Mesenchymal stem cell (in vitro differentiated cells and primary cell): ENCODE data around the gene WSCD2.
A peak's percentile ranks its signal among the peaks of the same experiment; 100 is the strongest.

Experiments
- DNase-seq: peaks from one replicate; pipeline ENCODE4 v3.0.0-alpha.2; 2013
- H2AFZ ChIP-seq: one replicate; pipeline ENCODE4 v1.6.1; 2013; ENCODE audit warnings: low read depth, mild to moderate bottlenecking, control low read depth, inconsistent platforms, low read length, moderate library complexity
- H2AK5ac ChIP-seq: 2 replicates; pipeline ENCODE4 v1.6.1; 2013; ENCODE audit warnings: low read length, moderate library complexity, mild to moderate bottlenecking, inconsistent platforms; ENCODE audit not compliant: severe bottlenecking
- H2BK120ac ChIP-seq: one replicate; pipeline ENCODE4 v1.6.1; 2013; ENCODE audit warnings: low read depth, mild to moderate bottlenecking, inconsistent platforms, low read length, moderate library complexity
- H2BK12ac ChIP-seq, 2 experiments: one replicate each; pipeline ENCODE4 v1.6.1; 2013; ENCODE audit warnings: inconsistent platforms in 2 of 2, low read length in 2 of 2, mild to moderate bottlenecking in 2 of 2, moderate library complexity in 2 of 2, control low read depth in 1 of 2
- H2BK15ac ChIP-seq: one replicate; pipeline ENCODE4 v1.6.1; 2013; ENCODE audit warnings: mild to moderate bottlenecking, low read depth, inconsistent platforms; ENCODE audit not compliant: poor library complexity, severe bottlenecking
- H2BK5ac ChIP-seq: 2 replicates; pipeline ENCODE4 v1.6.1; 2013; ENCODE audit warnings: low read depth, mild to moderate bottlenecking, low read length, control low read depth, inconsistent platforms; ENCODE audit not compliant: poor library complexity, severe bottlenecking
- H3K14ac ChIP-seq, 2 experiments: one replicate each; pipeline ENCODE4 v1.6.1; 2013; ENCODE audit warnings: inconsistent platforms in 2 of 2, low read length in 2 of 2, control low read depth in 1 of 2, mild to moderate bottlenecking in 1 of 2, moderate library complexity in 1 of 2
- H3K18ac ChIP-seq, 2 experiments: one replicate each; pipeline ENCODE4 v1.6.1; 2013; ENCODE audit warnings: inconsistent platforms in 2 of 2, low read length in 2 of 2, control low read depth in 1 of 2, low read depth in 1 of 2, mild to moderate bottlenecking in 1 of 2
- H3K23ac ChIP-seq, 2 experiments: one replicate each; pipeline ENCODE4 v1.6.1; 2013; ENCODE audit warnings: inconsistent platforms in 2 of 2, low read length in 2 of 2, mild to moderate bottlenecking in 2 of 2, moderate library complexity in 2 of 2, control low read depth in 1 of 2
- H3K27ac ChIP-seq: 2 replicates; pipeline ENCODE4 v1.5.1; 2013; ENCODE audit warnings: mild to moderate bottlenecking, moderate library complexity, low read length, control low read depth, inconsistent platforms; ENCODE audit not compliant: poor library complexity, severe bottlenecking
- H3K27me3 ChIP-seq, 2 experiments: 2 replicates each; pipeline versions ENCODE4 v1.6.1 to v1.7.0; 2013; ENCODE audit warnings: low read length in 2 of 2, mild to moderate bottlenecking in 2 of 2, moderate library complexity in 2 of 2, control low read depth in 1 of 2, inconsistent platforms in 1 of 2; ENCODE audit not compliant: control insufficient read depth in 1 of 2, insufficient read depth in 1 of 2
- H3K36me3 ChIP-seq, 2 experiments: 2 replicates each; pipeline versions ENCODE4 v1.6.1 to v1.7.0; 2013; ENCODE audit warnings: low read length in 2 of 2, control low read depth in 1 of 2, inconsistent platforms in 1 of 2, low read depth in 1 of 2, mild to moderate bottlenecking in 1 of 2; ENCODE audit not compliant: insufficient read depth in 2 of 2, control insufficient read depth in 1 of 2
- H3K4ac ChIP-seq, 2 experiments: one replicate each; pipeline ENCODE4 v1.6.1; 2013; ENCODE audit warnings: inconsistent platforms in 2 of 2, low read length in 2 of 2, mild to moderate bottlenecking in 2 of 2, moderate library complexity in 2 of 2, control low read depth in 1 of 2, low read depth in 1 of 2
- H3K4me1 ChIP-seq: 2 replicates; pipeline ENCODE4 v1.6.1; 2013; ENCODE audit warnings: low read depth, low read length, control low read depth; ENCODE audit not compliant: control insufficient read depth, insufficient read depth
- H3K4me2 ChIP-seq: 2 replicates; pipeline ENCODE4 v1.6.1; 2013; ENCODE audit warnings: low read length, mild to moderate bottlenecking, inconsistent platforms; ENCODE audit not compliant: poor library complexity, severe bottlenecking
- H3K4me3 ChIP-seq, 2 experiments: 2 replicates each; pipeline versions ENCODE4 v1.5.1 to v1.7.0; 2013; ENCODE audit warnings: low read length in 2 of 2, mild to moderate bottlenecking in 2 of 2, control low read depth in 1 of 2, low read depth in 1 of 2; ENCODE audit not compliant: insufficient read depth in 1 of 2
- H3K79me1 ChIP-seq: replicated peaks from 2 replicates; pipeline ENCODE4 v1.6.1; 2013; ENCODE audit warnings: mild to moderate bottlenecking, control low read depth, low read length, inconsistent platforms; ENCODE audit not compliant: poor library complexity, severe bottlenecking
- H3K9ac ChIP-seq: 2 replicates; pipeline ENCODE4 v1.7.0; 2013; ENCODE audit warnings: mild to moderate bottlenecking, low read length, moderate library complexity
- H3K9me3 ChIP-seq: 2 replicates; pipeline ENCODE4 v1.7.0; 2013; ENCODE audit warnings: mild to moderate bottlenecking, low read length; ENCODE audit not compliant: control insufficient read depth
- H4K8ac ChIP-seq: one replicate; pipeline ENCODE4 v1.6.1; 2013; ENCODE audit warnings: inconsistent platforms, mild to moderate bottlenecking, low read length, moderate library complexity
- H4K91ac ChIP-seq: one replicate; pipeline ENCODE4 v1.6.1; 2013; ENCODE audit warnings: mild to moderate bottlenecking, low read length, inconsistent platforms
- WGBS: methylation state at CpG from one replicate; pipeline ENCODE4 v1.1.7; 2013; ENCODE audit warnings: mixed read lengths; 5-methylcytosine and 5-hydroxymethylcytosine counted together

The WSCD2 gene

GRCh38 chr12:108152170-108152538 lies 23.1 kb downstream of the WSCD2 start:
- Histone ChIP-seq H3K27me3 (peaks cover 0 to 13% of the 10 kb centered on the region in 2 experiments), H2BK12ac (no peak overlapping the region), H2BK15ac (no peak overlapping the region), H3K4me3 (no peak overlapping the region), H2BK120ac (no peak overlapping the region), H3K14ac (no peak overlapping the region), H3K27ac (no peak overlapping the region), H3K79me1 (no peaks in the 10 kb centered on the region), H3K4me2 (no peak overlapping the region), H2AK5ac (no peak overlapping the region), H4K91ac (no peak overlapping the region), H4K8ac (no peak overlapping the region), H3K36me3 (no peaks in the 10 kb centered on the region), H3K9ac (no peak overlapping the region), H3K9me3 (no peaks in the 10 kb centered on the region), H2AFZ (no peak overlapping the region), H2BK5ac (no peak overlapping the region), H3K18ac (no peak overlapping the region), H3K23ac (no peak overlapping the region), H3K4me1 (no peaks in the 10 kb centered on the region), H3K4ac (no peak overlapping the region)
- no peak for DNase-seq
- 66% methylated on average over 4 of the region's 4 CpGs for WGBS

DNA sequence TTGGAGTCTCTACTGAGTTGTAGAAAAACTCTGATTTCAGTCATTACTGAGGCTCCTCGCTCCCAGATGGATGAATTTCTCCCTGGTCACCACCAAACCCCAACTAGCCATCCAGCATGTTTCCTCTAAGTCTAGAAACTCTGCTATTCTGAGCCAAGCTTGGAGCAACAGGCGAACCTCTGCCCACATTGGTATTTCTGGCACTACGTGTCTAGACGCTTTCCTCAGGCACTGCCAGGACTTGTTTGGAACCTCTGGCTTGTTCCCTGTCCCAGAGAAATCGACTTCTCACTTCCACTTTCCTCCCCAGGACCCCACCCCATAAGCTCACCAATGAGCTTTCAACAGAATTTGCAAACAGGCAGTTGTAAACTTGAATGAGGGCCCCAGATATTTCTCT lies 27.6 kb downstream of the WSCD2 start:
- Histone ChIP-seq H2AK5ac (no peak overlapping the region), H3K23ac (no peak overlapping the region), H2AFZ (no peak overlapping the region), H3K4me2 (no peak overlapping the region), H3K4ac (no peak overlapping the region), H2BK12ac (no peak overlapping the region), H2BK120ac (no peak overlapping the region), H3K27me3 (peaks cover 0 to 17% of the 10 kb centered on the region in 2 experiments), H3K14ac (no peak overlapping the region), H3K4me3 (no peak overlapping the region), H2BK15ac (no peak overlapping the region), H2BK5ac (no peak overlapping the region), H3K27ac (no peak overlapping the region), H3K79me1 (no peaks in the 10 kb centered on the region), H3K4me1 (no peaks in the 10 kb centered on the region), H3K36me3 (no peaks in the 10 kb centered on the region), H4K8ac (no peak overlapping the region), H3K18ac (no peak overlapping the region), H4K91ac (no peak overlapping the region), H3K9me3 (no peaks in the 10 kb centered on the region), H3K9ac (no peak overlapping the region)
- no peak for DNase-seq
- 57% methylated on average over 5 of the region's 5 CpGs for WGBS

DNA sequence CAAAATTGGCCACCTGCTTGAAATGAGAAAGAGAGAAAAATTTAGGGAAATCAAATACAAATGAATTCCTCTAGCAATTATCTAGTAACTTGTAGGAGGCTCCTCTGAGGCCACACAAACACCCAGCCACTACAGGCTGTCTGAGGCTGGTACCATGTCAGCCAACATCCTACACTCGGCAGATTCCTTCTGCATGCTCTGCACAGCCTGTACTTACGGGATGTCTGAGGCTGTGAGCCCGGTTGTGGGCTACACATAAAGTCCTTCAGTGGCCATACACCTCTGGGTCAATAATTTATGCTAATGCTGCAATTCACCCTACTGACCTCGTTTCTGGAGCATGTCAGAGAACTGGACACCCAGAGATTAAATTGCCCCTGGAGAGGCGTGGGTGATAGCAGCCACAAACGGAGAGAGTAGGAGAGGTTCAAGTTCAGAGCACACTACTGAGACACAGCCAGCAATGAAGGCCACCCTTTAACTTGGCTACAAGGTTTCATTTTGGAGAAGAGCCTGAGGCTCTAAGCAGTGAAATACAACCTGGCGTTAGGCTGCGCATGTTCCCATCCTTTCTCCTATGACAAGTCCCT lies 28.9 kb downstream of the WSCD2 start:
- no peak overlapping the region for H3K23ac ChIP-seq
- no peak overlapping the region for H3K27ac ChIP-seq
- no peak overlapping the region for H2BK5ac ChIP-seq
- H3K4ac ChIP-seq: no peak overlapping the region
- no peaks in the 10 kb centered on the region for H3K36me3 ChIP-seq
- no peak overlapping the region for H2AFZ ChIP-seq
- H3K18ac ChIP-seq: no peak overlapping the region
- no peaks in the 10 kb centered on the region for H3K79me1 ChIP-seq
- peak overlapping the region in 1 of 2 experiments; percentile 38 for H3K14ac ChIP-seq
- WGBS: 56% methylated on average over 8 of the region's 8 CpGs
- H4K91ac ChIP-seq: no peak overlapping the region
- no peak overlapping the region for H2BK120ac ChIP-seq
- no peak overlapping the region for H3K4me3 ChIP-seq
- no peak overlapping the region for H2BK12ac ChIP-seq
- peaks cover 0 to 15% of the 10 kb centered on the region in 2 experiments for H3K27me3 ChIP-seq
- H2AK5ac ChIP-seq: no peak overlapping the region
- no peaks in the 10 kb centered on the region for H3K9me3 ChIP-seq
- no peak overlapping the region for H3K4me2 ChIP-seq
- no peaks in the 10 kb centered on the region for H3K4me1 ChIP-seq
- DNase-seq: no peak
- H2BK15ac ChIP-seq: no peak overlapping the region
- no peak overlapping the region for H3K9ac ChIP-seq
- no peak overlapping the region for H4K8ac ChIP-seq

DNA sequence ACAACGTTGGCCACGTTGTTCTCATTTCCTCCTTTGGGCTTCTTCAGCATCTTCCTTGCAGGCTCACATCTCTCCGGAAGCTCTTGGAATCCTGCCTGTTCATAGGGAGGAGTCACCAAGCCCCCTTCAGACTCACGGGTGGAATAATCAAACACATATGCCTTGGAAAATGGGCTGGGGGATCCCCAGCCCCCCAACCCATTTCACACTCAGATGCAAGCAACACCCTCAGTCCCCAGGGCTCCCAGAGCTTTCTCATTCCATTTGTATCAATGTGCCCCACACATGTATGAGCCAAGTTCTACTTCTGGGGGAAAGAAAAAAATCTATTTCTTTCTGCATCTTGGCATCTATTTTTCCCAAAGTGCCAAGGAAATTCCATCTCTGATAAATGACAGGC lies 33.1 kb downstream of the WSCD2 start:
- H2BK15ac ChIP-seq: no peak overlapping the region
- H4K91ac ChIP-seq: no peak overlapping the region
- no peak for DNase-seq
- H3K4me1 ChIP-seq: no peaks in the 10 kb centered on the region
- no peak overlapping the region for H3K4me2 ChIP-seq
- no peaks in the 10 kb centered on the region for H3K36me3 ChIP-seq
- H3K23ac ChIP-seq: no peak overlapping the region
- no peak overlapping the region for H2AK5ac ChIP-seq
- H2BK5ac ChIP-seq: no peak overlapping the region
- peaks cover 0 to 15% of the 10 kb centered on the region in 2 experiments for H3K27me3 ChIP-seq
- H3K9ac ChIP-seq: no peak overlapping the region
- no peak overlapping the region for H3K18ac ChIP-seq
- no peak overlapping the region for H3K27ac ChIP-seq
- H3K4me3 ChIP-seq: no peak overlapping the region
- H3K9me3 ChIP-seq: no peaks in the 10 kb centered on the region
- WGBS: 69% methylated on average over 4 of the region's 4 CpGs
- no peak overlapping the region for H2BK120ac ChIP-seq
- no peak overlapping the region for H2AFZ ChIP-seq
- H4K8ac ChIP-seq: no peak overlapping the region
- no peak overlapping the region for H3K4ac ChIP-seq
- no peak overlapping the region for H2BK12ac ChIP-seq
- H3K14ac ChIP-seq: no peak overlapping the region
- H3K79me1 ChIP-seq: no peaks in the 10 kb centered on the region
